ENCODE results near the gene TNS1.

DNA sequence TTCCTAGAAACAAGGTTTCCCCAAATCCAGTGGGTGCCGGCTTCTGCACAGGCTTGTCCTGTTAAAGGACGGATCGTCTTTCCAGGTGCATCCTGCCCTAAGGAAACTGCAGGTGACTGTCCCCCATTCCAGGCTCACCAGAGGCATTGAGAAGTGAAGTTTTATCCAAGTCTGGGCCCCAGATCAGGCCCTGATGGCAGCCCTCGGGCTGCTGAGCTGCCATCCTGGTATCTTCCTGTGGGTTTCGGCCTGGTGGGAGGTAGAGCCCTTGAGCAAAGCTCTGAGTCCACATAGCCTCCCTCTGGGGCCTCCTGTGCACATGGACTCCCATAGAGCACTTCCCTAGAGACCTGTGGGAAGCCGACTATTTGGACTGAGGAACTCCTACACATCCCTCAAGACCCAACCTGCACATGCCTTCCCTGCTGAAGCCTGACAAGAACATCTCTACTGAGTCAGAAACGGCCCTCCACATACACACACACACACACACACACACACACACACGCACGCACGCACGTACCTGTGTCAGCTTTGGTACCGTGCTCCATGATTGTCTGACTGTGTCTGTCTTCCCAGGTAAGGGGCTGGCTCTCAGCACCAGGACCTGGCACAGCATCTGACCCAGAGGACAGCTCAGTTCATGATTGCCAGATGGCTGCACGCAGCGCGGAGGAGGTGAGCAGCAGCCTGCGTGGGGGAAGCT is 16.4 kb downstream of the TNS1 start:
- TF ChIP-seq, protein P1, sequence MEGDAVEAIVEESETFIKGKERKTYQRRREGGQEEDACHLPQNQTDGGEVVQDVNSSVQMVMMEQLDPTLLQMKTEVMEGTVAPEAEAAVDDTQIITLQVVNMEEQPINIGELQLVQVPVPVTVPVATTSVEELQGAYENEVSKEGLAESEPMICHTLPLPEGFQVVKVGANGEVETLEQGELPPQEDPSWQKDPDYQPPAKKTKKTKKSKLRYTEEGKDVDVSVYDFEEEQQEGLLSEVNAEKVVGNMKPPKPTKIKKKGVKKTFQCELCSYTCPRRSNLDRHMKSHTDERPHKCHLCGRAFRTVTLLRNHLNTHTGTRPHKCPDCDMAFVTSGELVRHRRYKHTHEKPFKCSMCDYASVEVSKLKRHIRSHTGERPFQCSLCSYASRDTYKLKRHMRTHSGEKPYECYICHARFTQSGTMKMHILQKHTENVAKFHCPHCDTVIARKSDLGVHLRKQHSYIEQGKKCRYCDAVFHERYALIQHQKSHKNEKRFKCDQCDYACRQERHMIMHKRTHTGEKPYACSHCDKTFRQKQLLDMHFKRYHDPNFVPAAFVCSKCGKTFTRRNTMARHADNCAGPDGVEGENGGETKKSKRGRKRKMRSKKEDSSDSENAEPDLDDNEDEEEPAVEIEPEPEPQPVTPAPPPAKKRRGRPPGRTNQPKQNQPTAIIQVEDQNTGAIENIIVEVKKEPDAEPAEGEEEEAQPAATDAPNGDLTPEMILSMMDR (IDR thresholded peaks at IDR 0.05) = no peak
- TF ChIP-seq POLR2A (IDR thresholded peaks at IDR 0.05) = no peak

Measured in Peyer's patch (tissue), 4 donors.